OCI-LY1 (cell line): ENCODE data around the gene DAZAP1.

Source experiments
- H2AFZ ChIP-seq: fragments of 200-600 bp; sonication (generic), shearing (Covaris generic); 2 replicates; pipeline ENCODE4 v1.6.0; 2014; ENCODE audit warnings: antibody characterized with exemption, mild to moderate bottlenecking, low read length
- H3F3A ChIP-seq: fragments of 200-600 bp; sonication (generic), shearing (Covaris generic); 2 replicates; pipeline ENCODE4 v1.6.0; 2014; ENCODE audit warnings: mild to moderate bottlenecking, antibody characterized with exemption, low read length, moderate library complexity; ENCODE audit not compliant: insufficient read depth
- H3K27ac ChIP-seq: fragments of 200-600 bp; sonication (generic); 2 replicates; pipeline ENCODE4 v1.5.1; 2014; ENCODE audit warnings: low read length, mixed run types, mild to moderate bottlenecking, low read depth; ENCODE audit not compliant: poor library complexity, severe bottlenecking
- H3K27me3 ChIP-seq: fragments of 200-600 bp; sonication (generic); 2 replicates; pipeline ENCODE4 v1.6.0; 2014; ENCODE audit warnings: antibody characterized with exemption, mild to moderate bottlenecking, low read length, moderate library complexity; ENCODE audit not compliant: insufficient read depth
- H3K36me3 ChIP-seq: fragments of 200-600 bp; sonication (generic); 2 replicates; pipeline ENCODE4 v1.6.1; 2014; ENCODE audit warnings: mild to moderate bottlenecking, antibody characterized with exemption, low read length, moderate library complexity, mixed read lengths; ENCODE audit not compliant: insufficient read depth
- H3K4me1 ChIP-seq: fragments of 200-600 bp; sonication (generic); 2 replicates; pipeline ENCODE4 v1.5.1; 2014; ENCODE audit warnings: mild to moderate bottlenecking, low read length, moderate library complexity; ENCODE audit not compliant: insufficient read depth, severe bottlenecking
- H3K4me2 ChIP-seq: fragments of 200-600 bp; sonication (generic), shearing (Covaris generic); 2 replicates; pipeline ENCODE4 v1.6.1; 2014; ENCODE audit warnings: low read length
- H3K4me3 ChIP-seq: fragments of 200-600 bp; sonication (generic); 2 replicates; pipeline ENCODE4 v1.5.1; 2014; ENCODE audit warnings: low read length, low read depth, mild to moderate bottlenecking, mixed read lengths; ENCODE audit not compliant: poor library complexity, severe bottlenecking
- H3K79me2 ChIP-seq: fragments of 200-600 bp; shearing (Covaris generic); 2 replicates; pipeline ENCODE4 v1.6.1; 2016; ENCODE audit warnings: mixed run types, low read length, mixed read lengths; ENCODE audit not compliant: insufficient read depth
- H3K9ac ChIP-seq: fragments of 200-600 bp; sonication (generic), shearing (Covaris generic); 2 replicates; pipeline ENCODE4 v1.6.1; 2014; ENCODE audit warnings: mild to moderate bottlenecking, low read length, mixed read lengths
- H3K9me2 ChIP-seq: fragments of 200-600 bp; sonication (generic), shearing (Covaris generic); 2 replicates; pipeline ENCODE4 v1.6.1; 2014; ENCODE audit warnings: low read depth, mild to moderate bottlenecking, low read length, mixed read lengths
- H3K9me3 ChIP-seq: fragments of 200-600 bp; shearing (Covaris generic); 2 replicates; pipeline ENCODE4 v1.6.1; 2014; ENCODE audit warnings: low read length, mixed read lengths
- H4K20me1 ChIP-seq: fragments of 200-600 bp; sonication (generic), shearing (Covaris generic); 2 replicates; pipeline ENCODE4 v1.6.0; 2016; ENCODE audit warnings: mild to moderate bottlenecking, low read length; ENCODE audit not compliant: insufficient read depth
- CTCF ChIP-seq: fragments of 200-600 bp; sonication (generic), shearing (Covaris generic); IDR thresholded peaks from 2 replicates; pipeline ENCODE4 v1.5.1; 2017; ENCODE audit warnings: mild to moderate bottlenecking, antibody characterized with exemption, low read length, moderate library complexity, mixed read lengths
- EZH2 ChIP-seq: fragments of 200-600 bp; sonication (generic), shearing (Covaris generic); IDR thresholded peaks from 2 replicates; pipeline ENCODE4 v1.8.0; 2017; ENCODE audit warnings: borderline replicate concordance, mixed run types, mild to moderate bottlenecking, antibody characterized with exemption, low read length, moderate library complexity, mixed read lengths

The DAZAP1 gene

GRCh38 chr19:1424192-1424955, 17.0 kb downstream of the DAZAP1 start:
- no peak for TF ChIP-seq EZH2
- no peak for TF ChIP-seq CTCF
- H2AFZ ChIP-seq: no peak overlapping the region
- H3K4me1 ChIP-seq: no peaks in the 10 kb centered on the region
- H3F3A ChIP-seq: no peaks in the 10 kb centered on the region
- no peaks in the 10 kb centered on the region for H3K27me3 ChIP-seq
- no peaks in the 10 kb centered on the region for H4K20me1 ChIP-seq
- peaks cover 97% of the 10 kb centered on the region for H3K36me3 ChIP-seq
- H3K27ac ChIP-seq: no peak overlapping the region
- no peaks in the 10 kb centered on the region for H3K9me3 ChIP-seq
- no peaks in the 10 kb centered on the region for H3K79me2 ChIP-seq
- no peak overlapping the region for H3K4me2 ChIP-seq
- H3K9me2 ChIP-seq: no peaks in the 10 kb centered on the region
- H3K9ac ChIP-seq: no peak overlapping the region
- H3K4me3 ChIP-seq: no peak overlapping the region

GRCh38 chr19:1425102-1425837, 17.9 kb downstream of the DAZAP1 start:
- Histone ChIP-seq H4K20me1 (no peaks in the 10 kb centered on the region), H3K4me3 (no peak overlapping the region), H3K9me2 (no peaks in the 10 kb centered on the region), H3F3A (no peaks in the 10 kb centered on the region), H3K9me3 (no peaks in the 10 kb centered on the region), H3K36me3 (peaks cover 98% of the 10 kb centered on the region), H3K27ac (no peak overlapping the region), H3K4me1 (no peaks in the 10 kb centered on the region), H3K9ac (no peak overlapping the region), H3K4me2 (no peak overlapping the region), H2AFZ (no peak overlapping the region), H3K79me2 (no peaks in the 10 kb centered on the region), H3K27me3 (no peaks in the 10 kb centered on the region)
- TF ChIP-seq EZH2 (no peak), CTCF (no peak)

- Histone ChIP-seq H3F3A (no peaks in the 10 kb centered on the region), H3K4me3 (no peak overlapping the region), H2AFZ (no peak overlapping the region), H3K4me2 (no peak overlapping the region), H3K4me1 (no peaks in the 10 kb centered on the region), H3K27me3 (no peaks in the 10 kb centered on the region), H3K36me3 (peaks cover 95% of the 10 kb centered on the region), H3K9me2 (no peaks in the 10 kb centered on the region), H3K27ac (no peak overlapping the region), H3K9ac (no peak overlapping the region), H4K20me1 (no peaks in the 10 kb centered on the region), H3K9me3 (no peaks in the 10 kb centered on the region), H3K79me2 (no peaks in the 10 kb centered on the region)
- TF ChIP-seq CTCF (no peak), EZH2 (no peak)
Measured at GRCh38 chr19:1425902-1426301, 18.5 kb downstream of the DAZAP1 start.
